ENCODE data around the gene TIMM23.

GRCh38 chr10:46019569-46020343 is 47.5 kb downstream of the TIMM23 start:
- no peak for TF ChIP-seq CTCF (IDR thresholded peaks at IDR 0.05; ENCODE audit: insufficient read depth, low read depth, low read length)
- no peak for TF ChIP-seq EZH2 (IDR thresholded peaks at IDR 0.05; ENCODE audit: insufficient read depth, low read length)

All from astrocyte (in vitro differentiated cells and primary cell).